GM21515 (cell line): ENCODE measurements around the gene THSD8.
"Not testable (repeated sequence)": the region's sequence is repeated elsewhere in the genome, so short reads cannot be mapped to it uniquely, and the experiment has no call there.

ENCODE experiments used
- ATAC-seq: cut with Tn5 transposase; IDR thresholded peaks from one replicate; pipeline ENCODE4 v1.9.1; 2021; ENCODE audit not compliant: unreplicated experiment

Gene THSD8

GRCh38 chr19:12825254-12826131 lies 23.6 kb downstream of the THSD8 start:
- ATAC-seq = no peak

DNA sequence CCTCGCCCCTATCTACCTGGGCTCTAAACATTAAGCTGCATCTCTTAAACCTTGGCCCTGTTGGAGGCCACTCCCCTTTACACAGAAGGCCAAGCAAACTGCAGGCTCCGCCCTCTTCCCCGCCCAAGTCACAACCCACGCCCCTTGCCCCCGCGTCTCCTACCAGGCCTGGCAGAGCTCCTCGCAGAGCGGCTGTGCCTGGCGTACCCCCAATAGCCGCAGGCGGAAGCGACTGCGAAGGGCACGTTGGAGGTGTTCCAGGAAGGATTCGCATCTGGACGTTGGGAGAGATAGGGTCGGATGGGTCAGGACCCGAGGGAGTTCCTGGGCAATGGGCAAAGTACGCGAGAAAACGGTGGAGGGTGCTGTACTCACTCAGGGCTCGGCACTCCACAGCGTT lies 26.6 kb downstream of the THSD8 start:
- no peak for ATAC-seq

GRCh38 chr19:12833418-12833737 lies 31.5 kb downstream of the THSD8 start:
- no peak for ATAC-seq

GRCh38 chr19:12833738-12834565 lies 32.1 kb downstream of the THSD8 start:
- no peak for ATAC-seq

DNA sequence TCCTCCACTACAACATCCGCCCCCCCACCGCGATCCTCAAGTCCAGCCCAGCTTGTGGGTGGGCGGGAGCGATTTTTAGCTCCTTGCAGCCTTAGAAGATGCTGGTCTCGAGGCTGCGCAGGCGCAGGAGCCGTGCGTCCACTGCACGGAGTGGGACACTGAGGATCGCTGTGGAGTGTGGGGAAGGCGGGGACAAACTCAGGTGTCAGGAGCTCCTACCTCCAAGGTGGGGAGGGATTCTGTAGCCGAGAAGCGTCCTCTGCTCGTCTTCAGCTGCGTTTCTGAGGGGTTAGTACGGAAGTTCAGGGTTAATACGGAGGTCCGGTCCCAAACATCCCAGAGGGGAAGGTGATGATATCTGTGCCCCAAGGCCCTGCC lies 32.7 kb downstream of the THSD8 start, which contains the start of gene RTBDN:
RTBDN (minus strand) TSS at position 14 of the 378 bp plus-strand sequence. CDS start 4,600 bp downstream, outside the sequence.
- no peak for ATAC-seq

GRCh38 chr19:12834976-12835757 lies 33.3 kb downstream of the THSD8 start:
- no peak for ATAC-seq

DNA sequence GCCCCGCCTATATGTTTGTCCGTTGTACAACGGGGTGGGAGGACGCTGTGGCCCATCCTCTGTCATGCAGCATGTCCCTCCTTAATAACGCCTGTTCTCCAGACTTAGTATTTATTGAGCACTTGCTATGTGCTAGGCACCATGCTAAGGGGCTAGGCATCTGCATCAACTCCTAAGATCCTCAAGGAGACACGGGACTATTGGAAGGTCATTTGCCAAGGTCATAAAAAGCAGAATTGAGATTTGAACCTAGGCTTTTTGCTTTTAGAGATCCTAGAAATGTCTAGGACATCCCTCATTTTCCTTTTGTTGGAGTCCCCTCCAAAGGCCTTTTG lies 34.6 kb downstream of the THSD8 start:
- ATAC-seq = no peak

GRCh38 chr19:12837225-12837624 lies 35.4 kb downstream of the THSD8 start:
- no peak for ATAC-seq

- ATAC-seq = no peak
These were observed 36.5 kb downstream of the THSD8 start, which contains the start of gene MAST1 for GRCh38 chr19:12838182-12838885. Gene MAST1 (plus strand): TSS chr19:12838515. CDS start chr19:12838573, 58 bp downstream.

DNA sequence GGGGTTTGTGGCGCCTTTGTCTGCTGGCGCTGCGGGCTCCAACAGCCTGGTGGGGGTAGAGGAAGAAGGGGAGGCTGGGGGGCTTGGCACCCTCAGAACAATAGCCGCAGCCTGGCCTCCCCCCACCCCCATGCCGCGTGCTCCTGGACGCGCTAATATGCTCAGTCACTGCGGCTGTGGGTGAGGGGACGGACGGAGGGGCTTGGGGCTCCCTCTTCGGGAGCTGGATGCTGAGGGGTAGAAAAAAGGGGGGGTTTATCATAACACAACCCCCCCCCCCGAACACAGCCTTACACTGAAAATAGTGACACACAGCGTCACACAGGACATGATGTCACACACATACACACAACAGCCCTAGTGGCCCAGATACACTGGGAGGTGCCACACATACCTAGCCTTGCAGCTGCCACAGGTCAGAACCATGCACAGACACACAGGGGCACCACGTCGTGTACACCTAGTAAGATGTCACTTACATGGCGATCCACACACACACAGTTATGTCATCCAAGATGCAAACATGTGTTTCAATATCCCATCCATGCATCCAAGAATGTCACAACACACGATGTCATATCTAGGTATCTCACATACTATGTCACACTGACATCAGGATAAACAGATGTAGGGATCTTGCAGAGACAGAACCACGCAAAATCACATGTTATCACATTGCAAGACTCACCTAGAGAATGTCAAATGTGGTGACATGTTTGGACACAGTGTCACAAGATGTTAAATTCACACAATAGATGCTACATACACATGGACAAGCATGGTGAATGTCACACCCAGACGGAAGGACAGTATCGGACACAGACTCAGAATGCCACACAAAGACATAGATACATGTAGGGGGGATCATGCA lies 37.3 kb downstream of the THSD8 start:
- no peak for ATAC-seq

DNA sequence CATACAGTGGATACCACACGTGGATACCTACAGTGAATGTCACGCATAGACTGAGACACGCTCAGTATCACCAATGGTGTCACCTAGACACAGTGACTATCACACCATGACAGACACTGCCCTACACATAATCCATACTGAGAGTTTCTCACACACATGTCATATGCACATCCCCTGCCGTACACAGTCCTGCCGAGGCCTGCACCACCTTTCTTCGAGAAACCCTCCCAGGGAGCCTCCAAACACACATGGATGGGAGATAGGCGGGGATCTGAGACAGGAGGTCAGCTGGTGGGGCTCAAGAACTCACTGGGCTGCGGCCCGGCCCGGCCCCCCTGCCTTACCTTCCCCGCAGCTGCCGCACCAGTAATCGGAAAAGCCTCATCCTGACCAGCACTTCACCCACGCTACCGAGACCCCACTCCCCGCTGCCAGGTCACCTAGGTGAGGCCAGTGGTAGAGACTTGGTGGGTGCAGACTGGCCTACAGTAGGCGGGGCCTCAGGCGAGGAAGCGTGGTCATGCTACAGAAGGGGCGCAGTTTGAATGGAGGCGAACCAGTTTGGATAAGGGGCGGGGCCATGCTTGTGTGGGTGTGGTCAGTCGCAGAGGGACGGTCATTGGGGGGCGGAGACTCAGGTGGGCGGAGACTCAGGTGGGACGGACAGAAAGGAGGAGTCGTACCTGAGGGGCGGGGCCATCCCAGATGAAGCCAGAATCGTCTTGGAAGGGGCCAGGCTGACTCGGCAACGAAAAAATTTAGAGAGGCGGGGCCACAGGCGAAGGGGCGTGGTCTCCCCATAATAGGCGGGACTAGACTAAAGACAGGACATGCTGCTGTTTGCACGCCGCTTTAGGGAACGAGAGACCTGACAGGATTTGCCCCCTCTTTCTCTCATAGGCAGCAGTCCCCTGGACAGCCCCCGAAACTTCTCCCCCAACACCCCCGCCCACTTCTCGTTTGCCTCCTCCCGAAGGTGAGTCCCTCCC lies 38.5 kb downstream of the THSD8 start:
- no peak for ATAC-seq

DNA sequence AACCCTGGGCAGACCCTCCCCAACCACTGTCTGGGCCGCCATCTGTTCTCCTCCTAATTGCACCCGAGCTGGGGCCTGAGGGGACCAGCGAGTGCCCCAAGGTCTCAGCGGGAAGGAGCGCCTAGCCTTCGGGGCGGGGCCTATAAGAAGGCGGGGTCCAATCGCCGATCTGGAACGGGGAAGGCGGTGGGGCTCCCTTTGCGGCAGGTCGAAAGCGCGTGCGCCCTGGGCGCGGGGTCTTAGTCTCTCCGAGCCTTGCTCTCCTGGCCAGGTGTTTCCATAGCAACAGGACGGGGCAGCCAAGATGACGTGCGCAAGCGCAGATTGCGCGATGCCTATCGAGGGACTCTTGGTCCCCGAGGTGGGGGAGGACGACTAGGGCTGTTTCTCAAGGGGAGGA lies 39.2 kb downstream of the THSD8 start:
- ATAC-seq = no peak

DNA sequence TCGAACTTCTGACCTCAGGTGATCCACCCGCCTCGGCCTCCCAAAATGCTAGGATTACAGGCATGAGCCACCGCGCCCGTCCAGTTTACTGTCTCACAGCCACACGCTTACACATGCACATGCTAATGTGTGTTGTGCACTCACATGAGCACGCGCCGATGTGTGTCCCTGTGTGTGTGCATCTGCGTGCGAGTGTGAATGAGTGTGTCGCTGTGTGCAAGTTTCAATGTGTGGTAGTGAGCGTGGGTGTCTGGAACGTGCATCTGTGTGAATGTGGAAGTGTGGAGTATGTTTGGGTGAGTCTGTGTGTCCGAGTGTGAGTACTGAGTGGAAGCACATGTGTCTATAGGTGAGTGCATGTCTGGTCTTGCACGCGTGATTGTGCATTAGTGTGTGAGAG lies 40.6 kb downstream of the THSD8 start:
- ATAC-seq = no peak

GRCh38 chr19:12843328-12843727 lies 41.5 kb downstream of the THSD8 start:
- no peak for ATAC-seq

DNA sequence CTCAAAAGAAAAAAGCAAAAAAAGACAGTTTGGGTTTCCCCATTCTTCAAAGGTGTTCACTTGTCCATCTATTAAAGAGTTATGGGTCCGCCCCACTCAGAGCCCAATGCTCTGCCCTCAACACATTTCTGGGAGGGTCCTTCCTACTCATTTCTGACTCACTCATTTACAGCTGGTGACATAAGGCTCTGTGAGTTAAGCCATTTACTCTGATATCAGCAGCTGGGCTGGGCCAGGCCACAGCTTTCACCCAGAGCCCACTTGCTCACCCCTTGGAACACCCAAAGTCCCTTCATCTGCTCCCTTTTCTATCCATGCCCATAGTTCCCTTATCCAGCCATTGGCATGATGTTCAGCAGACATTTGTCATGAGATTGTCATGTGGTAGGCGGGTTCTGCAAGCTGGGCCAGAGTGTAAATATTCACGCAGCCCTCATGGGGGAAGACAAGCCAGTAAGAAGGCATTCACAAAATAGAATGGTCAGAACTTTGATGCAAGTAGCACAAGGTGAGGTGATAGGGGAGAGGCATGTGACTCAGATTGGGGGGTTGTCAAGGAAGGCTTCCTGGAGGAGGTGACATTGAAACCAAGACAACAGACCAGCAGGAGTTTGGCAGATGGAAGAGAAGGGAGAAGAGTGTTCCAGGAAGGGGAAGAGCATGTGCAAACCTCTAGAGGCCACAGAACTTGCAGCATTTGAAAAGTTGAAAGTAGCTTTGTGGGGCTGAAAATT lies 42.3 kb downstream of the THSD8 start:
- no peak for ATAC-seq

DNA sequence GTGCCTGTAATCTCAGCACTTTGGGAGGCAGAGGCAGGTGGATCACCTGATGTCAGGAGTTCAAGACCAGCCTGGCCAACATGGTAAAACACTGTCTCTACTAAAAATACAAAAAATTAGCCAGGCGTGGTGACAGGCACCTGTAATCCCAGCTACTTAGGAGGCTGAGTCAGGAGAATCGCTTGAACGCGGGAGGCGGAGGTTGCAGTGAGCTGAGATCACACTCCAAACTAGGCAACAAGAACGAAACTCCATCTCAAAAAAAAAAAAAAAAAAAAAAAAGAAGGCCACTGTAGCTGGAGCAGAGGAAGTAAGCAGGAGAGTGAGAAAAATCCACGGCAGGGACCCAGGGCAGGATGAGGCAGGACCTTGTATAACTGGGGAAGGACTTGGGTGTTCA lies 44.7 kb downstream of the THSD8 start:
- ATAC-seq = not testable (repeated sequence)

GRCh38 chr19:12847159-12848139 lies 45.6 kb downstream of the THSD8 start:
- ATAC-seq = no peak
